Fibroblast of pulmonary artery (primary cell): ENCODE results near the gene CSE1L.
"Not testable (repeated sequence)": the region's sequence is repeated elsewhere in the genome, so short reads cannot be mapped to it uniquely, and the experiment has no call there.

ENCODE experiments used
- DNase-seq: peaks from one replicate; pipeline ENCODE4 v3.0.0-alpha.2; 2010; ENCODE audit warnings: low read depth
- H3K4me3 ChIP-seq: replicated peaks from 2 replicates; pipeline ENCODE4 v1.5.1; 2011; ENCODE audit warnings: low read depth, mild to moderate bottlenecking, control low read depth, low read length, moderate library complexity
- CTCF ChIP-seq: IDR thresholded peaks from 2 replicates; pipeline ENCODE4 v1.5.1; 2011; ENCODE audit warnings: mild to moderate bottlenecking, control low read depth, low read length, inconsistent platforms; ENCODE audit errors: missing control alignments

Gene CSE1L

GRCh38 chr20:49046087-49046900, at the start of gene CSE1L:
CSE1L (plus strand) TSS chr20:49046312; CDS start chr20:49058464, 12,152 bp downstream.
- peak; percentile 96 for DNase-seq
- peak within 1 kb of the TSS; percentile 99 for H3K4me3 ChIP-seq
- TF ChIP-seq CTCF, result no peak

- no peak for TF ChIP-seq CTCF
- no peak for DNase-seq
- H3K4me3 ChIP-seq, result no peak overlapping the region
Observed at GRCh38 chr20:48999890-49000870, 45.9 kb upstream of the CSE1L start.

GRCh38 chr20:49001741-49002140, 44.4 kb upstream of the CSE1L start:
- DNase-seq, result no peak
- TF ChIP-seq CTCF, result no peak

GRCh38 chr20:49006446-49006980, 39.6 kb upstream of the CSE1L start:
- DNase-seq, result no peak
- TF ChIP-seq CTCF, result no peak
- H3K4me3 ChIP-seq, result no peak overlapping the region

More at GRCh38 chr20:49001741-49002140, 44.4 kb upstream of the CSE1L start:
- H3K4me3 ChIP-seq, result no peak overlapping the region

- no peak for TF ChIP-seq CTCF
- DNase-seq, result no peak
- no peak overlapping the region for H3K4me3 ChIP-seq
Observed at GRCh38 chr20:49009899-49010631, 36.0 kb upstream of the CSE1L start.

- TF ChIP-seq CTCF, result no peak
- no peak overlapping the region for H3K4me3 ChIP-seq
- no peak for DNase-seq
Observed at GRCh38 chr20:49024220-49024619, 21.9 kb upstream of the CSE1L start.

GRCh38 chr20:49028177-49028576, 17.9 kb upstream of the CSE1L start:
- not testable (repeated sequence) for H3K4me3 ChIP-seq, DNase-seq
